Kidney (tissue), 14 donors: Measurements from ENCODE around the gene CFAP43. TPM values are rescaled to one million over a fixed set of nuclear protein-coding genes. Genes with fewer than 3 reads are reported as not detected.

Experiments
- DNase-seq, 5 donors: peaks; one replicate each; pipeline ENCODE4 v3.0.0-alpha.2; 2013 to 2020
- FAIRE-seq: peaks from 2 replicates; lab custom pipeline; 2012; peaks lifted over from hg19 to GRCh38; lab: Jason Lieb, UNC
- H3K27ac ChIP-seq, 2 donors: one replicate each; pipeline ENCODE4 v1.7.0; 2013; ENCODE audit warnings: low read depth in 2 of 2, low read length in 2 of 2, inconsistent platforms in 1 of 2
- H3K27me3 ChIP-seq: one replicate; pipeline ENCODE4 v1.7.1; 2013; ENCODE audit warnings: low read length, inconsistent platforms; ENCODE audit not compliant: control insufficient read depth, insufficient read depth
- H3K36me3 ChIP-seq, 3 donors: one replicate each; pipeline versions ENCODE4 v1.7.0 to v1.7.1; 2013; ENCODE audit warnings: low read length in 3 of 3, control low read depth in 1 of 3, inconsistent platforms in 1 of 3; ENCODE audit not compliant: insufficient read depth in 3 of 3, control insufficient read depth in 2 of 3
- H3K4me1 ChIP-seq, 3 donors: one replicate each; pipeline versions ENCODE4 v1.7.0 to v1.7.1; 2013; ENCODE audit warnings: low read length in 3 of 3, inconsistent platforms in 1 of 3, low read depth in 1 of 3; ENCODE audit not compliant: control insufficient read depth in 2 of 3, insufficient read depth in 2 of 3
- H3K4me3 ChIP-seq, 3 donors: one replicate each; pipeline versions ENCODE4 v1.7.0 to v1.8.1; 2013; ENCODE audit warnings: low read length in 3 of 3, control low read depth in 1 of 3, inconsistent platforms in 1 of 3
- H3K9ac ChIP-seq, 3 donors: one replicate each; pipeline versions ENCODE4 v1.7.0 to v1.7.1; 2013; ENCODE audit warnings: low read length in 3 of 3, control low read depth in 1 of 3, inconsistent platforms in 1 of 3
- H3K9me3 ChIP-seq, 3 donors: one replicate each; pipeline versions ENCODE4 v1.7.0 to v1.7.1; 2013; ENCODE audit warnings: low read length in 3 of 3, control low read depth in 1 of 3, inconsistent platforms in 1 of 3; ENCODE audit not compliant: control insufficient read depth in 2 of 3, insufficient read depth in 1 of 3
- intact Hi-C: fragments of 100-400 bp; cut with DNase I; formaldehyde crosslinking; loops from one replicate; pipeline ENCODE4 v1.11.1; 2022
- polyA plus RNA-seq: library from polyadenylated mRNA; stranded (reverse); fragments of 350-450 nt; fragmentation: Illumina TruSeq; extraction: RNeasy Lipid Tissue Mini Kit (QIAGEN cat#74804); gene quantifications from one replicate; pipeline ENCODE4 v1.2.3, GENCODE V29; 2014; ENCODE audit warnings: low read depth, low replicate concordance; ENCODE audit not compliant: insufficient read depth
- total RNA-seq: library from RNA; stranded (reverse); fragmentation: NEBNext Ultra II Directional; extraction: Animal tissue kit (Norgen Biotek cat#: 25700); gene quantifications from one replicate; pipeline ENCODE4 v1.2.1, GENCODE V29; 2021
- TF ChIP-seq, protein P1 (sequence below): IDR thresholded peaks from 3 replicates; pipeline ENCODE4 v1.5.1; 2012; ENCODE audit warnings: mild to moderate bottlenecking, moderate library complexity, borderline replicate concordance; ENCODE audit not compliant: insufficient read depth; ENCODE audit errors: extremely low read depth
- donor health status: control.
- donor health status: control.
- donor health status: control.
- donor health status: control.
- donor health status: control.
- donor health status: DM: yes; HTN: yes; CAD: no.
- donor health status: Normal renal cell carcinoma (clear cell type).

CFAP43 gene
- total and polyA plus RNA-seq, 2 donors from 2014 or later = 3.1 to 7.2 TPM

DNA sequence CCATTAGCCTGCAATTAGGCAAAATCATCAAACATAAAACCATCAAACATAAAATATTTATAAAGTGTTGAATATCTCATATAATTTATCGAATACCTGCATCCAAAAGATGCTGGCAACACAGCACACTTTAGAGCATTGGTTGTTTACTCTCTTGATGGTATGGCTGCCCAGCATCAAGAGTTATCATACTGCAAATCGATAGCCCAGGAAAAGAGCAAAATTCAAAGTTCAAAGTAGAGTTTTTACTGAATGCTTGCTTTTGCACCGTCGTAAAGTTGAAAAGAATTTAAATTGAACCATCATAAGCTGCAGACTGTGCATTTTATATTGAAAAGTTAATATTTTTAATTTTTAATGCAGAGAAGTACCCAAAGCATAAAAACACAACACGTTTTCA, 32.6 kb upstream of the CFAP43 start:
- Histone ChIP-seq H3K27ac (no peak overlapping the region), H3K36me3 (peaks cover 0 to 46% (median 27%) of the 10 kb centered on the region in 3 donors), H3K9ac (no peak overlapping the region), H3K4me3 (no peak overlapping the region), H3K4me1 (peaks cover 0 to 7% (median 4%) of the 10 kb centered on the region in 3 donors), H3K27me3 (no peaks in the 10 kb centered on the region), H3K9me3 (no peaks in the 10 kb centered on the region)
- no peak for DNase-seq
- intact Hi-C loops = no loop called here
- TF ChIP-seq, protein P1, sequence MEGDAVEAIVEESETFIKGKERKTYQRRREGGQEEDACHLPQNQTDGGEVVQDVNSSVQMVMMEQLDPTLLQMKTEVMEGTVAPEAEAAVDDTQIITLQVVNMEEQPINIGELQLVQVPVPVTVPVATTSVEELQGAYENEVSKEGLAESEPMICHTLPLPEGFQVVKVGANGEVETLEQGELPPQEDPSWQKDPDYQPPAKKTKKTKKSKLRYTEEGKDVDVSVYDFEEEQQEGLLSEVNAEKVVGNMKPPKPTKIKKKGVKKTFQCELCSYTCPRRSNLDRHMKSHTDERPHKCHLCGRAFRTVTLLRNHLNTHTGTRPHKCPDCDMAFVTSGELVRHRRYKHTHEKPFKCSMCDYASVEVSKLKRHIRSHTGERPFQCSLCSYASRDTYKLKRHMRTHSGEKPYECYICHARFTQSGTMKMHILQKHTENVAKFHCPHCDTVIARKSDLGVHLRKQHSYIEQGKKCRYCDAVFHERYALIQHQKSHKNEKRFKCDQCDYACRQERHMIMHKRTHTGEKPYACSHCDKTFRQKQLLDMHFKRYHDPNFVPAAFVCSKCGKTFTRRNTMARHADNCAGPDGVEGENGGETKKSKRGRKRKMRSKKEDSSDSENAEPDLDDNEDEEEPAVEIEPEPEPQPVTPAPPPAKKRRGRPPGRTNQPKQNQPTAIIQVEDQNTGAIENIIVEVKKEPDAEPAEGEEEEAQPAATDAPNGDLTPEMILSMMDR = no peak
- FAIRE-seq = no peak

DNA sequence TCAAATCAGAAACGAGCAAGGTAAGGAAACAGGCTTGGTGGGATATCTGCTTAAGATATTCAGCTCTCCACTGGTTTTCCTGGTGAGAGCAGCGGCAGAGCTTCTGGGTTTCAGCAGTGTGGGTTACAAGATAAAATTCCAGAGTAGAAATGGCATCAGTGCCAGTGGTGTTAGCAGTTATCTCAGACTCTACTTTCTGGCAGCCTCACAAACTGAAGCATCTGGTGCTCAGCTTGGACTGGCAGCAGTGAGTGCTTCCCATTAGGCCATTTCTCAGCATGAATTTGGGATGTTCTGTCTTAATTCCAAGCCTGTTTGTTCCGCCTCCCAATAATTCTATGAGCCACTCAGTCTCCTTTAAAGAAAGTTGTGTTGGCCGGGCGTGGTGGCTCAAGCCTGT, 29.9 kb upstream of the CFAP43 start:
- no peak for FAIRE-seq
- peaks cover 7 to 61% (median 26%) of the 10 kb centered on the region in 3 donors for H3K36me3 ChIP-seq
- no peak for DNase-seq
- intact Hi-C loops = no loop called here
- H3K27me3 ChIP-seq = no peaks in the 10 kb centered on the region
- no peak overlapping the region for H3K4me3 ChIP-seq
- H3K9me3 ChIP-seq = no peaks in the 10 kb centered on the region
- H3K4me1 ChIP-seq = peaks cover 0 to 18% (median 17%) of the 10 kb centered on the region in 3 donors
- H3K27ac ChIP-seq = no peak overlapping the region
- no peak overlapping the region for H3K9ac ChIP-seq
- TF ChIP-seq, protein P1 = no peak

DNA sequence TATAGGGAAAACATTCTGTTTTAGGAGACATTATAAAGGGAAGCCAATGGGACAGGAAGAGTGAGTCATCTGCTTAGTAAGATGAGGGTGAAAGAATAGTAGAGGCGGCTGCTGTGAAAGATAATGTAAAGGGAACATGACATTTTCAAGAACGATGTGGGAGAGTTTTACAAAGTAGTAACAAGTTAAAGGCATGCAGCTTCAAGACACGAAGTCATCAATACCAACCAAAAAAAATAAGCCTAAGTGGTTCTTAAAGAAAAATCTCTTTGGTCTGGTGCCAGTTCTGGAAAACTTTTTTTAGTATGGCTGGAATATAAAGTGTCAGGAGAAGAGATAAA, 28.6 kb upstream of the CFAP43 start:
- Histone ChIP-seq H3K4me3 (no peak overlapping the region), H3K9me3 (no peaks in the 10 kb centered on the region), H3K36me3 (peaks cover 7 to 58% (median 24%) of the 10 kb centered on the region in 3 donors), H3K9ac (no peak overlapping the region), H3K27me3 (no peaks in the 10 kb centered on the region), H3K27ac (no peak overlapping the region), H3K4me1 (peaks cover 0 to 24% (median 17%) of the 10 kb centered on the region in 3 donors)
- TF ChIP-seq, protein P1 = no peak
- FAIRE-seq (no peak), DNase-seq (no peak)
- intact Hi-C loops = no loop called here
